Erythroblast (primary cell): Measurements from ENCODE around the gene PLAGL2.

Source experiments
- GATA1 ChIP-seq: IDR thresholded peaks from 2 replicates; pipeline ENCODE4 v1.6.1; 2011; ENCODE audit warnings: low read depth, mild to moderate bottlenecking, control low read depth, low read length, moderate library complexity
- POLR2A ChIP-seq: IDR thresholded peaks from 2 replicates; pipeline ENCODE4 v1.6.1; 2011; ENCODE audit warnings: mild to moderate bottlenecking, low read length

- no peak for TF ChIP-seq POLR2A
- TF ChIP-seq GATA1 = no peak
These were observed 16.9 kb upstream of the PLAGL2 start for GRCh38 chr20:32224463-32224862.
